K562 (cell line): ENCODE measurements around the gene KIAA1210. TPM values are rescaled to one million over a fixed set of nuclear protein-coding genes. Genes with fewer than 3 reads are reported as not detected.

ENCODE experiments used
- ATAC-seq: fragments of 200-7000 bp; cut with Tn5 transposase; 3 replicates; pipeline ENCODE4 v1.9.1; 2020; ENCODE audit warnings: moderate library complexity
- BruUV-seq: library from RNA; stranded (reverse); fragments of 400-500 nt; replicated peaks from 2 replicates; lab custom pipeline; 2021; lab: Mats Ljungman, UMichigan
- CTCF ChIA-PET: fragments of 300-600 bp; formaldehyde crosslinking; extraction: SDS; loops from one replicate; lab custom pipeline; 2021; ENCODE audit warnings: low intra/inter-chr PET ratio; lab: Yijun Ruan, JAX
- POLR2A ChIA-PET: fragments of 300-600, 350-650 bp; sonication (Branson Sonifier 250); formaldehyde crosslinking; extraction: SDS; loops from one replicate; lab custom pipeline; 2021; ENCODE audit warnings: antibody characterized with exemption, inconsistent platforms; lab: Yijun Ruan, JAX
- DNase-seq, 4 experiments: peaks; one replicate each; pipeline versions ENCODE4 v3.0.0 to v3.0.0-alpha.2; 2011 to 2018; ENCODE audit warnings: low spot score in 3 of 4, mixed read lengths in 3 of 4; ENCODE audit errors: extremely low read depth in 1 of 4
- FAIRE-seq: peaks from 2 replicates; lab custom pipeline; 2011; peaks lifted over from hg19 to GRCh38; lab: Jason Lieb, UNC
- H2AFZ ChIP-seq: 2 replicates; pipeline ENCODE4 v1.6.0; 2011; ENCODE audit warnings: low read depth, low read length, control low read depth, inconsistent platforms
- H3K27ac ChIP-seq: fragments of 200-600 bp; 3 replicates; pipeline ENCODE4 v1.8.0; 2011; ENCODE audit warnings: low read depth, mild to moderate bottlenecking, control low read depth, inconsistent platforms, low read length, moderate library complexity, mixed read lengths; ENCODE audit errors: extremely low read depth
- H3K27me3 ChIP-seq, 2 experiments: fragments of 300-600 bp in 1 of 2; 2 replicates in 1 of 2; 3 replicates in 1 of 2; pipeline versions ENCODE4 v1.6.0 to v1.8.0; 2011; ENCODE audit warnings: inconsistent platforms in 2 of 2, low read length in 2 of 2, mild to moderate bottlenecking in 1 of 2, mixed read lengths in 1 of 2, moderate library complexity in 1 of 2; ENCODE audit not compliant: control insufficient read depth in 2 of 2, insufficient read depth in 2 of 2
- H3K36me3 ChIP-seq: fragments of 300-600 bp; 3 replicates; pipeline ENCODE4 v1.8.0; 2011; ENCODE audit warnings: mild to moderate bottlenecking, low read length, inconsistent platforms; ENCODE audit not compliant: control insufficient read depth, insufficient read depth
- H3K4me1 ChIP-seq, 2 experiments: fragments of 200-600 bp in 1 of 2; replicated peaks in 1 of 2; 2 replicates in 1 of 2; 3 replicates in 1 of 2; pipeline versions ENCODE4 v1.5.1 to v1.8.0; 2011; ENCODE audit warnings: inconsistent platforms in 2 of 2, low read length in 2 of 2, mild to moderate bottlenecking in 1 of 2, mixed read lengths in 1 of 2, moderate library complexity in 1 of 2; ENCODE audit not compliant: control insufficient read depth in 2 of 2, insufficient read depth in 2 of 2
- H3K4me2 ChIP-seq: 2 replicates; pipeline ENCODE4 v1.6.1; 2011; ENCODE audit warnings: low read length, control low read depth, inconsistent platforms, mixed read lengths; ENCODE audit not compliant: insufficient read depth
- H3K4me3 ChIP-seq: fragments of 200-600 bp; sonication (generic), shearing (Covaris generic); 2 replicates; pipeline ENCODE4 v1.5.1; 2016; ENCODE audit warnings: control low read depth, inconsistent platforms
- H3K79me2 ChIP-seq: fragments of 200-600 bp; 3 replicates; pipeline ENCODE4 v1.8.0; 2011; ENCODE audit warnings: low read length, inconsistent platforms; ENCODE audit not compliant: control insufficient read depth, insufficient read depth
- H3K9ac ChIP-seq, 2 experiments: 2 replicates each; pipeline versions ENCODE4 v1.6.0 to v1.6.1; 2011; ENCODE audit warnings: low read depth in 2 of 2, low read length in 2 of 2, control low read depth in 1 of 2, inconsistent platforms in 1 of 2, mild to moderate bottlenecking in 1 of 2, mixed read lengths in 1 of 2; ENCODE audit not compliant: insufficient read depth in 1 of 2
- H3K9me1 ChIP-seq: one replicate; pipeline ENCODE4 v1.6.0; 2011; ENCODE audit warnings: inconsistent platforms, mild to moderate bottlenecking, low read length, moderate library complexity; ENCODE audit not compliant: control insufficient read depth, insufficient read depth
- H3K9me3 ChIP-seq: replicated peaks from 2 replicates; pipeline ENCODE4 v1.5.1; 2011; ENCODE audit warnings: low read depth, low read length, inconsistent platforms; ENCODE audit not compliant: control insufficient read depth, insufficient read depth
- H4K20me1 ChIP-seq: replicated peaks from 2 replicates; pipeline ENCODE4 v1.6.1; 2011; ENCODE audit warnings: low read length, inconsistent platforms, mixed read lengths; ENCODE audit not compliant: control insufficient read depth, insufficient read depth
- ARID2 ChIP-seq: fragments of 450-650 bp; IDR thresholded peaks from 2 replicates; pipeline ENCODE4 v1.6.1; 2017; ENCODE audit warnings: antibody characterized with exemption, mild to moderate bottlenecking
- BCL6 ChIP-seq: fragments of 250-450 bp; sonication (Bioruptor Pico); IDR thresholded peaks from 2 replicates; pipeline ENCODE4 v1.4.0; 2020
- DEAF1 ChIP-seq: fragments of 450-650 bp; formaldehyde crosslinking; IDR thresholded peaks from 2 replicates; pipeline ENCODE4 v1.4.0; 2020; ENCODE audit warnings: mild to moderate bottlenecking, moderate library complexity
- GTF2F1 ChIP-seq: IDR thresholded peaks from 2 replicates; pipeline ENCODE4 v1.6.1; 2011; ENCODE audit warnings: low read depth, low read length, improper control_type of control experiment
- IFI16 ChIP-seq: fragments of 250-450 bp; sonication (Bioruptor Pico); IDR thresholded peaks from 2 replicates; pipeline ENCODE4 v2.1.2; 2022; ENCODE audit warnings: mild to moderate bottlenecking, inconsistent platforms
- KLF1 ChIP-seq: fragments of 450-650 bp; IDR thresholded peaks from 2 replicates; pipeline ENCODE4 v1.6.1; 2016; ENCODE audit warnings: missing genetic modification characterization, missing compliant biosample characterization
- MCM3 ChIP-seq: fragments of 450-650 bp; IDR thresholded peaks from 2 replicates; pipeline ENCODE4 v1.6.1; 2016
- POLR2A ChIP-seq: fragments of 450-650 bp; conservative IDR thresholded peaks from 2 replicates; pipeline ENCODE4 v1.6.1; 2016
- STAT5A ChIP-seq: IDR thresholded peaks from 2 replicates; pipeline ENCODE4 v1.6.1; 2012; ENCODE audit warnings: low read length, inconsistent platforms, borderline replicate concordance
- ZFP1 ChIP-seq: fragments of 450-650 bp; formaldehyde crosslinking; IDR thresholded peaks from 2 replicates; pipeline ENCODE4 v1.4.0; 2020; ENCODE audit warnings: mild to moderate bottlenecking, mixed read lengths
- ZNF146 ChIP-seq: IDR thresholded peaks from one replicate; pipeline ENCODE4 v1.6.1; 2018; ENCODE audit warnings: missing compliant biosample characterization; ENCODE audit not compliant: unreplicated experiment
- WGBS: fragments of 100-300 bp; shearing (Covaris generic); methylation state at CpG from one replicate; pipeline ENCODE4 v1.1.6; 2016; ENCODE audit warnings: low coverage, mixed read lengths; ENCODE audit not compliant: insufficient coverage; ENCODE audit errors: missing lambda C conversion rate; 5-methylcytosine and 5-hydroxymethylcytosine counted together
- in situ Hi-C: fragments of 300-500 bp; cut with MboI; formaldehyde crosslinking; loops from 4 replicates; pipeline ENCODE4 v1.15.0; 2018; ENCODE audit warnings: inconsistent platforms, mixed read lengths
- intact Hi-C: fragments of 100-400 bp; cut with micrococcal nuclease; formaldehyde crosslinking; loops from 2 replicates; pipeline ENCODE4 v1.14.2; 2022
- polyA plus RNA-seq, 8 experiments: library from polyadenylated mRNA; depleted of rRNA in 4 of 8; stranded (reverse) in 5 of 8; unstranded in 3 of 8; fragments of >200 nt; fragmentation: Nextera tagmentation in 2 of 8; fragmentation: Illumina TruSeq in 1 of 8; extraction: Ambion mirVana in 2 of 8; extraction: Trizol in 1 of 8; gene quantifications; 2 replicates each; pipeline versions ENCODE4 v1.2.1 to v1.2.3, GENCODE V29; 2011 to 2014; ENCODE audit warnings: inconsistent platforms in 1 of 8, missing spikeins in 1 of 8
- total RNA-seq, 7 experiments: library from RNA; depleted of rRNA in 6 of 7; stranded (reverse); fragments of >200 nt in 6 of 7; fragmentation: Illumina TruSeq in 2 of 7; extraction: Trizol in 2 of 7; gene quantifications; 2 replicates each; pipeline versions ENCODE4 v1.2.1 to v1.2.3, GENCODE V29; 2011 to 2021; ENCODE audit warnings: low replicate concordance in 1 of 7

Gene KIAA1210
- total and polyA plus RNA-seq, 9 of the 15 experiments (the other 6 are each of a cell fraction or from before 2014, with no cell fraction given) = not detected

- Histone ChIP-seq H3K4me3 (no peak overlapping the region), H3K27ac (no peak overlapping the region), H3K36me3 (no peaks in the 10 kb centered on the region), H3K4me2 (no peak overlapping the region), H3K9me1 (no peaks in the 10 kb centered on the region), H3K9me3 (no peaks in the 10 kb centered on the region), H3K9ac (no peak overlapping the region), H2AFZ (no peak overlapping the region), H4K20me1 (no peaks in the 10 kb centered on the region), H3K27me3 (peaks cover 4 to 33% of the 10 kb centered on the region in 2 experiments; a peak in 3 of 5 replicates), H3K79me2 (no peaks in the 10 kb centered on the region), H3K4me1 (peaks cover 0 to 8% of the 10 kb centered on the region in 2 experiments; a peak in 2 of 5 replicates)
- no peak for ATAC-seq
- BruUV-seq = no TSS peak
- ChIA-PET CTCF (no interaction called here), POLR2A (no interaction called here)
- DNase-seq = no peak
- WGBS = 5% methylated on average over 12 of the region's 19 CpGs
- in situ Hi-C loops = loop anchor here (5.0 kb wide), 1 partner anchor 237 kb away; no protein-coding TSS in a partner anchor
- FAIRE-seq = no peak
- TF ChIP-seq IFI16 (CRISPR knock-in tag) = no peak
- no peak for TF ChIP-seq STAT5A
- TF ChIP-seq BCL6 (CRISPR knock-in tag) = no peak
- TF ChIP-seq MCM3 = no peak
- TF ChIP-seq POLR2A = no peak
- no peak for TF ChIP-seq ZNF146 (CRISPR knock-in tag)
- no peak for TF ChIP-seq ARID2
- TF ChIP-seq GTF2F1 = no peak
- TF ChIP-seq ZFP1 (CRISPR knock-in tag) = no peak
- TF ChIP-seq DEAF1 (CRISPR knock-in tag) = no peak
- no peak for TF ChIP-seq KLF1
- intact Hi-C loops = no loop called here
Measured at GRCh38 chrX:119073911-119074310, 53.7 kb downstream of the KIAA1210 start.
